Measurements from ENCODE around the gene NEUROD6.

The NEUROD6 gene

DNA sequence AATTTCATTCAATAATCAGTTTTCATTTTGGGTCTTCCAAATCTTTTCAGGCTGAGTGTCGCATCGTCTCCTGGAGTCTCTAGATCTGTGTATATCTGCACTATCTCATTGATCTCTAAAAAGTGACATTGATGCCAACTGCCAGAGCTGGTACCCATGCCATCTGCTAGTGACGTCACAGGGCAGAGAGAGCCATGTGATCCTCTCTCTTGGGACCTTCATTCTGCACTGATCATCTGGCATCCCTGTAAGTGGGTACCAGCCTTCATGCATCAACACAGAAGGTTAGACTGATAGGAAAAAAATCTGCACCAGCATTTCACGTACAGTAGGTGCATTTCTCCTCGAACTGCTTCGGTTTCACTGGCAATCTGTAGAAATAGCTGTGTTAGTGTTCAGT, at the start of gene NEUROD6:
Gene NEUROD6 (minus strand): TSS at position 124 of the 400 bp plus-strand sequence. CDS start 1,458 bp downstream, outside the sequence.
- DNase-seq: no peak

DNA sequence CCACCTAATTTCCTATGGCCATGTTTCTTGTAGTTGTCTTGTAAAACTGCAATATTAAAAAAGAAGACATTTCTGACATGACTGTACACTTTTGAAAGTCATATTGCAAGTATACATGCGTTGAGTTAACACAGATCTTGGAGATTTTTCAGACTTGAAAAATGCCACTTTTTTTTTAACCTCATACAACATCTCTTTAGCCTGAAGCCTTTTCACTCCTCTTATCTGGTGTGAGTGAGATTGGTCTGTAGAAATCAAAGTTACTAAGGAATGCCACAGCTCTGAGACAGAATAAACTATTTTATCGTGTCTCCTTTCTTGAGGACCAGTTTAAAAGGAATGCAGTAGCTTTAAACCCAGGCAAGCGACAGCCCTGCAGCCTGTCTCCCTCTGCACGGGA, 43.9 kb upstream of the NEUROD6 start:
- no peak for DNase-seq

DNA sequence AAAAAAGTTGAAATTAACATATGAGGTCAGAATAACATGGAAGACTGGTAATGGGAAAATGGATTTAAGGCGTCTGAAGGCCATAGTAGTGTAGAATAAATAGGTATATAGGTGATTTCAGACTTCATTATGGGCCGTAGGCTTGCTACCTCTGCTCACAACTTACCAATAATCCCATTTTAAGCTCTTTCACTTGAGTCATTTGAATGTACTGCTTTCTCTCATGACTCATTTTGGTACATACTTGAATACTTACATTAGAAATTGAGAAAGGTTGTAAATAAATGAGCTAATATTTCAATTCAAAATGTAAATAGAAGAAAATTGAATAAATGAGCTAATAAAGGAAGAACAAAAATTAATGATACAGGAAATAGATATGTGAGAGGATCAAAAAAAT, 42.2 kb upstream of the NEUROD6 start:
- DNase-seq: no peak

DNA sequence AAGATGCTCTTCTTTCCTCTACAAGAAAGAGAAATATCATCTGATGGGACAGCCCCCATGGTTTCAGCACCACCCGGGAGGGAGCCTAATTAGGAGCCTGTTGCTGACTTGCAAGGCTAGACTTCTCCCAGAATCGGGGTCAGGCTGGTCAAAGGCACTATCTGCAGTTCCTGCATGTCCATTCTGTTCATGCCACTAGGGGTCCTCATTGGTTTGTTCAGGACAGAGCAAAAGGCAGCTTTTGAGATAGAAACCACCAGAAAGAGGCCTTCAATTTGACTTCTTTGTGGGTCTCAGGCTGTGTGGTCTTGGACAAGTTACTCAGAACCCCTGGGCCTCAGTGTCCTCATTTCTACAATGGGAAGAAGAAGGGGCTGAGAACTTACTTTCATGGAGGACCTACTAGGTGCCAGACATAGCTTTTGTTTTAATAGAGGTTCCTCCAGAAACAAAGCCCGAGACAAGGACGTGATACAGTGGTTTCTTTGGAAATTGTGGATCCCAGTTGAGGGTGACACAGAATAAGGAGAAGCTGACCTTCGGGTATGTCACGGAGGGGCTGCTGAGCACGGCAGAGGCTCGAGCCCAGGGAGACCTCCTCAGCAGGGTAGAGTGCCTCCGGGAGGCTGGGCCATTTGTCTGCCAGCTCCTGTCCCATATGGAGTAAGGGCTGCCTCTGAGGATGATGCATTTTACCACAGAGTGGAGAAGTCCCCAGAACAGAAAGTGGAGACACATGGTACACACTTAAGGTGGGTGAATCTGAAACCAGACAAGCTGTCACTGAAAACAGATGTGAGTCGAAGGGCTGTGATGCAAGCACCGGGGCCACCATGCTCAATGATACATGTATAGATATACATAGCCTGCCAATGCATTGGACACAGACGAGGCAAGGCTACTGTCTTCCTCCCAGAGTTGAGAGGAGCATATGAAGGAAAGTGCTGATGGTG, 33.1 kb upstream of the NEUROD6 start:
- no peak for DNase-seq

DNA sequence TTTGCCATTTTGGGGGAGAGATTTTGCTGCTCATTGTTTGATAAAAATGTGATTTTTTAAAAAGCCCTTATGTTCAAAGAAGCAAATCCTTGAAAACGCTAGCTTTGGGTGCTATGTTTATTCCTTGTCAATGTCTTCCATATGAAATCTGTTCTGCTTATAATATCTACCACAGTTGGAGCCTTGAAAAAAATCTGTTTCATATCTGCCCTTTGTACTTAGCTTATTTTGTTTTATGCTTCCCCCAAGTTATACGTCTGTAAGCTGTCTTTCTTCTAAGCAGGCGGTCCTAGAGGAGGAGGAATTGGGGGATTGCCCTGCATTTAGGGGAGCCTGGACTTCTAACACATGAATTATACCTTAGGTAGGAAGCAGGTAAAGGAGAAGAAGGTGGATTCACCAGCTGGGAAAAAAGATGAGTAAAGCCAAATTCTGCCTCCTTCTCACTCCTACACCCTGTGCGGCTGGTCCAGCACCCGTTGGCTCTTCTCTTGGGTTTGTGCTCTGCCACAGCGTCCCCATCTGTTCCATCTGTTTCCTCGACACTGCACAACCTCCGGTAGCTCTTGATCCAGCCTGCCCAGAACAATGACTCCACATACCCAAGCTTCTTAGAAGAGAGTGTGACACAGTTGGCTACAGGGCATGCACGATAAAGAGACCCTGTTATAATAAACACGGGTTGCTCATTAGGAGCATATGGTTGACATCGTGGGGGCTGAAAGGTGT, 31.9 kb upstream of the NEUROD6 start:
- no peak for DNase-seq

DNA sequence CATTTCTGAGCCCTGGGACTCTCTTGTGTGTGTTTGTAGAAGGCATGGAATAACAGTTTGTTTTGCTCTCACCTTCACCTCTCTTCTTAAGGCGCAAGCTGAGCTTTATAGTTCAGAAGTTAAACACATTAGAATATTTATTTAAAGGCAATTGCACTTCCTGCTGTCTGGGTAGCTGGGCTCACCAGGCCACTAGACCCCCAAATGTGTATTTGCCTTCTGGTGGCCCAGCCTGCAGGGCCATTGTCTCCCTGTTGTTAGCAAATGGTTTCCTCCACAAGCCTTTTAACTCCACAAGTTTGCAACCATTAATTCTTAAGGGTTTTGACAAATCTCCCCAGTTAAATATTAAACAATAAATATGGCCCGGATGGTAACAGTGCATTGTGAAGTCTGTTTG, 31.1 kb upstream of the NEUROD6 start:
- no peak for DNase-seq

DNA sequence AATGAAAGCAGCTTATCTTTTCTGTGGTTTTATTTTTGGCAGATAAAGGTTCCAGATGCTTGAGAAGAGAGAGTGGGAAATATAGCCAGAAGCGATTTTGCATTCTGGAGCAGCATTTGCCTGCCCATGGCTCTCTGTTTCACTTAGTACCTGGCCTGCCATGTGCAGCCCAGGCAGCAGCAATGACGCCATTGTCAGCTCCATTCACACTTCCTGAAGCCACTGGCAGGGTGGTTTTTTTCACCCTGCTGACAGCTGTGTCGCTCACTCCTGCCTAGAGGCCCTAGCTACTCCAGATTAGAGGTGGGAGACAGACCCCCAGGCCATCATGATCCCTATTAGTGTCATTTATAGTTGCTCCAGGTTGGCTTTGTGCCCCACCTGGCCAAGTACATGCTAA, 30.1 kb upstream of the NEUROD6 start:
- DNase-seq: no peak

DNA sequence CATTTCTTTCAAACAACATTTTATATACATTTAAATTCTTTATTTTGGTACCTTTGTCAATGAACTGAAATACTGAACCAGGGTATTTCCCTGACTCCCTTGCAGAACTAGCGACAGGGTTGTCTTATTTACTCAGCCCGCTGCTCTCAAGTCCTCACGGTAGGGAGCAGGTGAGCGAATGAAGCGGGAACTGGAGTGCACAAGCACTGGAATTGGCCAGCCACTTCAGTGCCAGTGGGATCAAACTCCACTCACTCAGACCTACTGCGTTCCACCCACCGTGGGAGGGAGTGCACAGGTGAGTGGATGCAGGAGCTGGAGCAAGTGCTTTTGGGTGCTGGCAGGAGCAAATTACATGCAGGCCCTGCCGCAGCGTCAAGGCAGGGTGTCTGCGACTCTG, 28.1 kb upstream of the NEUROD6 start:
- DNase-seq: no peak

DNA sequence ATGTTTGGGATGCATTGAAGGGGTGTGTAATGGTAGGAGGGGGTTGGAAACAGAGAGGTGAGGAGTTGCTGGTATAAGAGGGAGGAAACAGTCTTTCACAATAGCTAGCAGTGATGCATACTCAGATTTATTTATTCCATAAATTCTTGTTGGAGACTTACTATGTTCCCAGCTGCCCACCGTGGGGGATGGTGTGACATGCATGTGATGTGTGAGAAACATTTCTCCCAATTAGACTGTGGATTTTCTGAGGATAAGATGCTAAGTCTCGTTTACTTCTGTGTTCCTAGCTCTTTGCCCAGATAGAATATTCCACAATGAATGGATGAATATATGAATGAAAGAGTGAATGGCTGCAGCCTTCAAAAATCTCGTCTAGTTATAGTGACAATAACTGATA, 23.0 kb upstream of the NEUROD6 start:
- DNase-seq: no peak

DNA sequence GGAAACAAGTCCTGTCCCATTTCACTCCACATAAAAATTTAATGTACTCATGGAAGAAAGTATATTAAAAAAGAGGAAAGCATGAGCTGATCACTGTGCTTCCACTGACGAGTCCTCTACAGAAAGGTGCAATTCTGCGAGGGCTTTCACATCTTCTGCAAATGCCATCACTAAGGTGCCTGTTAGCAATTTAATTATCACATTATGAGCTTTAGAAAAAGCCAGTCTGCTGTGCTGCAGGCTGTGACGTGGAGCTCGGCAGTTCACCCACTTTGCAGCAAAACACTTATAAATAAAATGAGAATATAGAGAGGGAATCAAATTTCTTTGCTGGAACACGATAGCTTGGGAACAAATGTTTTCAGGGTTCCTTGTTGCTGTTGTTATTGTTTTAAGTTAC, 22.5 kb upstream of the NEUROD6 start:
- DNase-seq: no peak

DNA sequence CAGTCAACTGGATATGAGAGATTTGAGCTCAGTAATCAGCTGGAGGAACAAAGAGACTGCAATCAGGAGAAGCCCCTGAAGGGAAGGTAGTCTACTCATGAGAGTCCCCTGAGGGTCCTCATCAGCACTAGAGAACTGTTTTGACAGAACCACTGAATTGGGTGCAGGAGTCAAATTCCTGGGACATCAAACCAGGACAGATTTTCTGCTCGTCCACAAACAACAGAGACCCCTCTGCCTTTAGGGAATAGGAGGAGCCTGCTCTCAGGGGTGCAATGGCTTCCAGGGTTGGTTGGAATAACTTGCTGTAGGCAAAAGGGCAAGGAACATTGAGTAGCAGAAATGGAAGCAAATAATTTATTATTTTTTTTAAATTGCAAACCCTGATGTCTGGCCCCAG, 21.9 kb upstream of the NEUROD6 start:
- DNase-seq: no peak

DNA sequence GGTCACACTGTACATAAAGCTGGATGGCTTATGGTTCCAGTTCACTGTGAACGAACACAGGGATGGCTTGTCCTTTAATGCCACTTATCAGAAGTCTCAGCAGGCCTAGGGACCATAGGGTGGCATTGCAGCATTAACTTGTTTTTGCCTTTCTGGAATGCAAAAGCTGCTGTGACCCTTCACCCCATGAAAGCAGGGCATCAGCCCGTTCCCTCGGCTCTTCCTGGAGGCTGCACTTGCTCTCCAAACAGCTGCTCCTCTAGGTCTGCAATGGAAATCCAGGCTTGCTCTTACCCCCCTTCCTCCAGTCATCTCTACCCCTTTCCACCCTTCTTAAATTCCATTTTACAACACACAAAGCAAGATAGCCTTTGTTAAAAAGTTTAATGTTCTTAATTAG, 17.9 kb upstream of the NEUROD6 start:
- no peak for DNase-seq

DNA sequence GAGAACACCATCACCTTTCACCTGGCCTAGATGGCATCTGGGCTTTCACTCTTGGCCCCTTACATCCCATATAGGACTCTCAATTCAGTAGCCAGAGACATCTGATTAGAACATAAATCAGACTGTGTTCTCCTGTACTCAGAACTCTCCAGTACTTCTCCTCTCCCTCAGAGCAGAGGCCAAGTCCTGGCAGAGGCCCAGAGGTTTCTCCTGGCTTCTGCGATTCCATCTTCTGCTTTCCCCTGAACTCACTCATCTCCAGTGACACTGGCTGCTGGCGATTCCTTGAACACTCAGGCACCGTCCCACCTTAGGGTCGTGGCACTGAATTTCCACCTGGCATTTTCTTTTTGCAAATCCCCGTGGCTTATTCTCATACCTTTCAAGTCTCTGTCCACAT, 4.9 kb upstream of the NEUROD6 start:
- DNase-seq: no peak

DNA sequence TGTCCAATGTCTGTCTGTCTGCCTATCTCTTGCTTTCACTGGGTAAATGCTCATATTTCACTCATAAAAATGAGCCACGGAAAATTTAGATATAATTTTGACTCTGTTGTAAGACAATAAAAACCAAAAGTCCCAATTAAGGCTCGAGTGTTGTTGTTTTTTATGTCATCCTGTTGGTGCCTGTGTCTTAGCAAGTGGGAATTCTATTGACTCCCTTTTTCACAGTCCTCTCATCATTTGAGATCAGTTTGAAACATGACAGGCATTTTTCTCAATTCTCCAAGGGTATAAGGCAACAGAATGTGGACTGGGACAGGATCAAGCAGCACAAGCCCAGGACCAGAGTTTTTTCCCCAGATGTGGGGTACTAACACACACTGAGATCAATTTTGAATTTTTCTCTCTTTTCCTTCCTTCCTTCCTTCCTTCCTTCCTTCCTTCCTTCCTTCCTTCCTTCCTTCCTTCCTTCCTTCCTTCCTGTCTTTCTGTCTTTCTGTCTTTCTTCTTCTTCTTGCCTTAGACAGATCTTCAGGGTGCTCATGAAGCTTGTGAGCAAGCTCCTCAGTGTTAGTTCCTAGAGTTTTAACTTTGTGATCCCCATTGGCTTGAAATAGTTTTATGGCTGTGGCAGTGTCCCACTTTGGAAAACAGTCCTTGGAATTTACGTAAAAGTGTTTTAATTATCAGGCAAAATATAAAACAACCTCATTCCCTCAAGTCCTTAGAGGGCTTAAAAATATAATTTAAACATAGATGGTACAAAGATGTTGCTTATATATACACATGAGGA, 3.2 kb upstream of the NEUROD6 start:
- no peak for DNase-seq

DNA sequence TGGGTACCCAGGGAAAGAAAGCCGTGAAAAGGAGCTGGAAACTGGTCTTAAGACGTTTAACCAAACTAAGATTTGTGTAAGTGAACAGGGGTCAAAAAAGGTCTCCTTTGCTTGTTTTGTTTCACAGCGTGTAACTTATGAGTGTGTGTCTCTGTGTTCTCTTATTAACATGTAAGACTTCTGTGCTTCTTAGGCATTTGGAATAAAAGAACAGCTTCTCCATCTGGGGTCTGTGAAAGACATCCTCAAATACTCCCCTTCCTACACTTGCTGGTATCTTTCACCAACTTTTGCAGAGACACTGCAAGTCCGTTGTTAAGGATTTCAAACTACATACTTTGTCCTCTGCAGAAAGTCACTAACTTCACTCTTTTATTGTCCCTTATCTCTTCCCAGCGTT, 615 bp upstream of the NEUROD6 start:
- DNase-seq: no peak

DNA sequence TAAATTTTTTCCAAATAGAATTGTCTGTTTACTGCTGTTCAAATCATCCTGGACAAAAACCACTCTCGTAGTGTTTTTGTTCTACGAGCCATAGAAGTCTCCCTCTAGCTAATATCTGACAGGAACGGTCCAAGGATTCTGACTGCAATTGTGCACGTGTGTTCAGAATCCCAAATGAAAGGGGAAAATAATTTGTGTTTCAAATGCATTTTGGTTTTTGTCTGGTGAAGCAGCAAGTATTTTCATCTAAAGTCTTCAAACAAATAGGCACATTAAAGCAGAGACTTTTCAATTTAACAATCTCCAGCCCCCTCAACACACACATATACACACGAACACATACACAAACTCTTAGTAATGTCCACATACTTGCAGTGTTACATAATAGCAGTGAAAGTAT, 475 bp downstream of the NEUROD6 start:
- no peak for DNase-seq

DNA sequence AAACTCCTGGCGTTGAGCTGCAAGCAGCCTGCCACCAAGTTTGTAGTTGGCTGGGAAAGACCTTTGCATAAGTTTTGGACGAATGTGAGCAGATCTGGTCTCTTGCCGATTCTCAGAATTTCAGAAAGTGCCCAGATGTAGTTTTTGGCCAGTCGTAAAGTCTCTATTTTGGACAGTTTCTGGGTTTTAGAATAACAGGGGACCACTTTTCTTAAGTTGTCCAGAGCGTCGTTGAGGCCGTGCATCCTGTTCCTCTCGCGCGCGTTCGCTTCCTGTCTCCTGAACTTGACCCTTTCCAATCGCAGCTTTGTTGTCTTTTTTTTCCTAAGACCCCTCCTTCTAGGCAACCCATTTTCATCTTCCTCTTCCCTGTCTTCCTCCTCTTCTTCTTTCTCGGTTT, 1.8 kb downstream of the NEUROD6 start:
- DNase-seq: no peak

DNA sequence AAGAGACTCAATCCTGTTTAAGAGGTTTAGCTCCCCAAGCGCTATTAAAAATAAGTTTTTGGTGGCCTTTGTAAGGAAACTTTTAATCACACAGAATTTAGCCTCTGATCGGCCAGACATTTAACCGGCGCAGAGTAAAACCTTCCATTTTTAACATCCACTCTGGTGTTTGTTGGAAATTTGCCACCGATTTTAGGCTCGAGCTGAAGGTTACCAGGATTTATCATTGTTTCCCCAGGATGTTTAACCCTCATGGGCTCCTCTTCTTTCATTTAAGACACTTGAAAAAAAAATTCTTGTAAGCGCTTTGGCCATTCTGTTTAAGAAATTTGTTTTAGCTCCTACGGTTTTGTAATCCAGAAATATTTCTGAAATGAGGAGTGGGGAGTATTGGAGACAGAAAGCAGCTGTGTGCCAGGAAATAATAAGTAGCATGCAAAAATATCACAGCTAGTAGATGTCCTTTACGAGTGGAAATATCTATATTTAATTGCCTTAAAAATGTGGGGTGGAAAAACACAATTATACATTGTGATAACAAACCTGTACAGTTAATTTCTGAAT, 3.4 kb downstream of the NEUROD6 start:
- no peak for DNase-seq

DNA sequence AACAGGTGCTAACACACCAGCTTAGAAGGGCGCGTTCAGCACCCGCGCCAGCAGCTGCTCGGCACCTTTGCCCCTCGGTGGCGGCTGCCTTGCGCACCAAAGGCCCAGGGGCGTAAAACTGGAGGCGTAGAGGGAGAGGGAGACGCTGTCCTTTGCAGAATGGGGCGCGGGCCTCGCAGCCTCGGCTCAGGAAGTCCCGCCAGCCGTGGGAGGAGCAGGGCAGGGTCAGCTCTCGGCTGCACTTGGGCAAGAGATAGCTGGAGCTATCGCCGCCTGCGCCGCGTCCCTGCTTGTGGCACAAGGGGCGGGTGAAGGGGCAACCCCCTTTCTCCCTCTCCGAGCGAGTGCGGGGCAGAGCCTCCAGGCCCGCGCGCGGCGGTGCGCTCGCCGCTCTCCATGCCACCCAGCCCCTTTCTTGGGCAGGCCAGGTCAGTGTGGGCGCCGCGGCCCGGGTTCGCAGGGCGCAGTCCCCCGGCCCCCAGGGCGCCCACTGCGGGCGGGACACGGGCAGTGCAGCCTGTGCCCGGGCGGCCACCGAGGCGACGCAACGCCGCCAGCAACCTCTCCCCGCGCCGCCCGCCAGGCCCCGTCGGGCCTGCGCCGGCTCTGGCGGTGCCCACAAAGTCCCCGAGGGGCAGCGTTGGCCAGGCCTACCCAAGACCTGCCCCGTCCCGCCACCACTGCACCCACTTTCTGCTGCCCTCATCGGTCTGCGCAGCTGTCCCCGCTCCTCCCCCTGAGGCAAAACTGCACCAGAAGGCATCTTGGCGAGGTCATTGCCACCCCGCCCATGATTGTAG, 4.1 kb downstream of the NEUROD6 start:
- no peak for DNase-seq

DNA sequence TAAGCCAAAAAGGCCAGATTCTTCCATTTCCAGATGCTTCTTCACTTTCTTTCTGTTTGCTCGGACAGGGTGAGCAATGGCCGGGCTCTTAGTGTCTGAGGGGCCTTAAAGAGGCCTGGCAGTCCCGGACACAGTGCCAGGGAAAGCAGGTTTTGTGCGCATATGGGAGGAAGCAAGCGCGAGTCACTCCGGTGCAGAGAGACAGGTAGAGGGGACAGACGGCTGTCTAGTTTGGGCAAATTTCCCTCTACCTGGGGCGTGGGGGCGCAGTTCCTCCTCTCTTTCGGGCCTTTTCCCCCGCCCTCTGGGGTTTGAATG, 4.7 kb downstream of the NEUROD6 start:
- no peak for DNase-seq

DNA sequence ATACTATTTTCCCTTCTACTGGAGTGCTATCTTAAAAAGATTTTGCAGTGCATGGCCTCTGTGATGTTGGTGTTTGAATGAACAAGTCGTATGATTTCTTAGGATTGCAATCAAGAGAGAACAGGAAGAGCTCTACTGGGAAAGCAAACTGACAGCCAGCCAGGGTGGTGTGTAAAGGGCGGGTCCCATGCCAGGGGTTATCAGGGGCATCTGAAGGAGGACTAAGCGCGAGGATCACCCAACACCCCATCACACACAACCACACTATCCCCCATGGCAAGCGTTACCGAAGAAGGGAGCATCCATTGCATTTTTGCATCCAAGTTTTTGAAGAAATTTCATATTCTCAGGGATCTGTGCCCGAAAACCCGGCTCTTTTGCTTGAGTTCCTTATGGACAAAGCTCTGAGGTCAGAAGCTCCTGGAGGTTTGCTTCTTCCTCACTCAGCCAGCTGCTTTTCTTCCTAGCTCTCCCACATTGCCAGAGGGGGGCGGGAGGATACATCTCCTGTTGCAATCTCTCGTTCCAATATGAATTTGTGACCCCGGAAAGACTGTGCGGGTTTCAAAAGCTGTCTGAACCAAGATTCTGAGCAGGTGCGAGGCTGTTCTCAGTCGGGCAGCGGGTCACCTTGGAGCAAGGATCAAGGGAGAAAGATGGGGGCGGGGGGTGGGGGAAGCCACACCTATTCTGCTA, 5.2 kb downstream of the NEUROD6 start:
- DNase-seq: no peak

DNA sequence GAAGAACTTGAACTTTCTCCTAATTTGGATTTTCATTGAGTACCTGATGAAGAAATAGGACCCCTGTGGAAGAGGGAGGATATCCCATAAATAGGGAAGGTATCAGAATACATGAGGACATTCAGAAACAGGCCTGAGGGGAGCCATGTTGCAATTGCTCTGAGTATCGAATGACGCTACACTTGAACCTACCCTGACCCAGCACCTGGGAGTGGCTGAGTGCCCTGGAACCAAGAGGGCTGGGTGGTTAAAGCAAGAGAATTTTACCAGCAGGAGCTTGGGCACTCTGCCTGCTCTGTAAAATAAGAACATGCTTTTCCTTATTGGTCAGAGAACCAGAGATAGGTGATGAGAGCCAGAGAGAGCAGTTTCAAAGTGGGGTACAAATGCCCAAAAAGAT, 7.2 kb downstream of the NEUROD6 start:
- DNase-seq: no peak
